ENCODE data around the gene TMEM52. TPM values are rescaled to one million over a fixed set of nuclear protein-coding genes. Genes with fewer than 3 reads are reported as not detected.

The TMEM52 gene
- total RNA-seq, 4 donors from 2014 or later: 0.74 to 5.7 (median 3.5) TPM

GRCh38 chr1:1907098-1907736, 11.9 kb downstream of the TMEM52 start:
- no peak for ATAC-seq (ENCODE audit: low FRiP score)
- no peak for DNase-seq (ENCODE audit: low spot score)
- TF ChIP-seq CTCF (IDR thresholded peaks at IDR 0.05): no peak

GRCh38 chr1:1906185-1907097, 12.6 kb downstream of the TMEM52 start:
- ATAC-seq (ENCODE audit: low FRiP score): peak; percentile 63
- TF ChIP-seq CTCF (IDR thresholded peaks at IDR 0.05): peak in 2 of 3 donors; percentile 14 to 23
- peak; percentile 70 for DNase-seq (ENCODE audit: low spot score)

- TF ChIP-seq CTCF (IDR thresholded peaks at IDR 0.05): no peak
- ATAC-seq (ENCODE audit: low FRiP score): no peak
Measured at GRCh38 chr1:1903224-1903623, 15.9 kb downstream of the TMEM52 start.

GRCh38 chr1:1901641-1902294, 17.3 kb downstream of the TMEM52 start:
- no peak for TF ChIP-seq CTCF (IDR thresholded peaks at IDR 0.05)
- no peak for ATAC-seq (ENCODE audit: low FRiP score)
- no peak for DNase-seq (ENCODE audit: low spot score)

More at GRCh38 chr1:1903224-1903623, 15.9 kb downstream of the TMEM52 start:
- no peak for DNase-seq (ENCODE audit: low spot score)

- no peak for ATAC-seq (ENCODE audit: low FRiP score)
- TF ChIP-seq CTCF (IDR thresholded peaks at IDR 0.05): no peak
- no peak for DNase-seq (ENCODE audit: low spot score)
Measured at GRCh38 chr1:1900883-1901640, 18.0 kb downstream of the TMEM52 start.

GRCh38 chr1:1899967-1900327, 19.1 kb downstream of the TMEM52 start:
- DNase-seq (ENCODE audit: low spot score) (no peak), ATAC-seq (ENCODE audit: low FRiP score) (no peak)
- TF ChIP-seq CTCF (IDR thresholded peaks at IDR 0.05): no peak
